HCT116 (cell line): Measurements from ENCODE around the gene CYB561A3. TPM values are rescaled to one million over a fixed set of nuclear protein-coding genes. Genes with fewer than 3 reads are reported as not detected.

Experiments
- ATAC-seq: fragments of 200-7000 bp; cut with Tn5 transposase; 2 replicates; pipeline ENCODE4 v1.9.1; 2020; ENCODE audit warnings: mild to moderate bottlenecking, moderate library complexity
- BruUV-seq: library from RNA; stranded (reverse); fragments of 400-500 nt; replicated peaks from 2 replicates; lab custom pipeline; 2021; lab: Mats Ljungman, UMichigan
- CTCF ChIA-PET: fragments of 300-600 bp; sonication (Branson Sonifier 250); formaldehyde crosslinking; loops from one replicate; lab custom pipeline; 2021; ENCODE audit warnings: antibody characterized with exemption; lab: Charles Lee
- POLR2A ChIA-PET: fragments of 300-600, 350-600 bp; sonication (Branson Sonifier 250); formaldehyde crosslinking; loops from one replicate; lab custom pipeline; 2021; ENCODE audit warnings: antibody characterized with exemption; lab: Charles Lee
- RAD21 ChIA-PET, 2 experiments: fragments of 300-600 bp; sonication (Branson Sonifier 250); formaldehyde crosslinking; loops; one replicate each; lab custom pipeline; 2023; ENCODE audit warnings: low total read pairs in 2 of 2; ENCODE audit not compliant: uncharacterized antibody in 2 of 2, unreplicated experiment in 2 of 2, low non-redundant PET in 1 of 2; lab: Charles Lee
- DNase-seq: peaks from one replicate; pipeline ENCODE4 v3.0.0-alpha.2; 2010; ENCODE audit warnings: low read depth, low spot score
- H2AFZ ChIP-seq: fragments of 200-600 bp; shearing (Covaris generic), sonication (generic); 2 replicates; pipeline ENCODE4 v1.6.1; 2017; ENCODE audit warnings: low read depth, mixed run types, mixed read lengths, antibody characterized with exemption, low read length; ENCODE audit not compliant: poor library complexity, severe bottlenecking
- H3K27ac ChIP-seq: 2 replicates; pipeline ENCODE4 v1.5.1; 2012; ENCODE audit warnings: low read depth, low read length
- H3K27me3 ChIP-seq: fragments of 200-600 bp; sonication (generic); 2 replicates; pipeline ENCODE4 v1.6.1; 2016; ENCODE audit warnings: mixed run types, low read length, mixed read lengths; ENCODE audit not compliant: insufficient read depth
- H3K36me3 ChIP-seq, 2 experiments: fragments of 200-500 bp in 1 of 2; fragments of 200-600 bp in 1 of 2; sonication (Bioruptor generic) in 1 of 2; sonication (generic) in 1 of 2; 2 replicates each; pipeline versions ENCODE4 v1.5.1 to v1.6.1; 2014 to 2016; ENCODE audit warnings: low read length in 2 of 2, inconsistent platforms in 1 of 2, mixed read lengths in 1 of 2, mixed run types in 1 of 2; ENCODE audit not compliant: insufficient read depth in 2 of 2, control insufficient read depth in 1 of 2
- H3K4me1 ChIP-seq, 2 experiments: fragments of 200-600 bp in 1 of 2; sonication (generic) in 1 of 2; 2 replicates each; pipeline versions ENCODE4 v1.5.1 to v1.6.1; 2012 to 2017; ENCODE audit warnings: low read length in 2 of 2, inconsistent platforms in 1 of 2, mild to moderate bottlenecking in 1 of 2, mixed read lengths in 1 of 2, mixed run types in 1 of 2, moderate library complexity in 1 of 2; ENCODE audit not compliant: insufficient read depth in 2 of 2, control insufficient read depth in 1 of 2
- H3K4me2 ChIP-seq: fragments of 200-600 bp; sonication (generic); 2 replicates; pipeline ENCODE4 v1.6.1; 2017; ENCODE audit warnings: mixed run types, low read length, mixed read lengths
- H3K4me3 ChIP-seq, 2 experiments: fragments of 200-600 bp in 1 of 2; sonication (generic) in 1 of 2; replicated peaks in 1 of 2; 2 replicates each; pipeline ENCODE4 v1.5.1; 2011 to 2016; ENCODE audit warnings: low read length in 2 of 2, control low read depth in 1 of 2, low read depth in 1 of 2, mild to moderate bottlenecking in 1 of 2, mixed read lengths in 1 of 2, mixed run types in 1 of 2
- H3K79me2 ChIP-seq: fragments of 200-600 bp; sonication (generic); 2 replicates; pipeline ENCODE4 v1.6.1; 2017; ENCODE audit warnings: mild to moderate bottlenecking, mixed run types, low read length, moderate library complexity, mixed read lengths; ENCODE audit not compliant: insufficient read depth
- H3K9ac ChIP-seq: fragments of 200-600 bp; sonication (generic); 2 replicates; pipeline ENCODE4 v1.6.1; 2016; ENCODE audit warnings: low read length, mixed read lengths
- H3K9me2 ChIP-seq: fragments of 200-600 bp; sonication (generic), shearing (Covaris generic); 2 replicates; pipeline ENCODE4 v1.6.1; 2017; ENCODE audit warnings: mixed run types, mild to moderate bottlenecking, moderate library complexity; ENCODE audit not compliant: insufficient read depth
- H3K9me3 ChIP-seq, 2 experiments: fragments of 200-500 bp in 1 of 2; fragments of 200-600 bp in 1 of 2; sonication (Bioruptor generic) in 1 of 2; sonication (generic) in 1 of 2; 2 replicates each; pipeline ENCODE4 v1.6.1; 2014 to 2017; ENCODE audit warnings: low read length in 2 of 2, mixed read lengths in 2 of 2, inconsistent platforms in 1 of 2, low read depth in 1 of 2, mild to moderate bottlenecking in 1 of 2, mixed run types in 1 of 2, moderate library complexity in 1 of 2; ENCODE audit not compliant: control insufficient read depth in 1 of 2, insufficient read depth in 1 of 2
- H4K20me1 ChIP-seq: fragments of 200-600 bp; sonication (generic), shearing (Covaris generic); 2 replicates; pipeline ENCODE4 v1.6.1; 2017; ENCODE audit warnings: mixed run types, mild to moderate bottlenecking, moderate library complexity; ENCODE audit not compliant: insufficient read depth
- CBX3 ChIP-seq: IDR thresholded peaks from 2 replicates; pipeline ENCODE4 v1.6.1; 2012; ENCODE audit warnings: low read depth
- CEBPB ChIP-seq: IDR thresholded peaks from 2 replicates; pipeline ENCODE4 v1.6.1; 2012; ENCODE audit warnings: low read depth
- EGR1 ChIP-seq: IDR thresholded peaks from 2 replicates; pipeline ENCODE4 v1.6.1; 2012; ENCODE audit warnings: low read depth
- JUND ChIP-seq: IDR thresholded peaks from 2 replicates; pipeline ENCODE4 v1.6.1; 2012
- POLR2A ChIP-seq: IDR thresholded peaks from 2 replicates; pipeline ENCODE4 v1.7.0; 2011; ENCODE audit warnings: borderline replicate concordance; ENCODE audit not compliant: insufficient read depth, insufficient read length; ENCODE audit errors: extremely low read depth
- POLR2AphosphoS5 ChIP-seq: IDR thresholded peaks from 2 replicates; pipeline ENCODE4 v1.6.1; 2011; ENCODE audit warnings: mild to moderate bottlenecking, low read depth, low read length, moderate library complexity
- RAD21 ChIP-seq: IDR thresholded peaks from 2 replicates; pipeline ENCODE4 v1.6.1; 2012; ENCODE audit warnings: low read depth, mild to moderate bottlenecking
- SIN3A ChIP-seq: IDR thresholded peaks from 2 replicates; pipeline ENCODE4 v1.6.1; 2012; ENCODE audit warnings: low read depth
- SP1 ChIP-seq: IDR thresholded peaks from 2 replicates; pipeline ENCODE4 v1.6.1; 2012; ENCODE audit warnings: low read depth
- SRF ChIP-seq: IDR thresholded peaks from 2 replicates; pipeline ENCODE4 v1.6.1; 2012; ENCODE audit warnings: low read depth
- TCF7L2 ChIP-seq: IDR thresholded peaks from 2 replicates; pipeline ENCODE4 v1.7.0; 2011; ENCODE audit warnings: borderline replicate concordance, inconsistent platforms; ENCODE audit not compliant: insufficient read depth, insufficient read length; ENCODE audit errors: extremely low read depth
- YY1 ChIP-seq: IDR thresholded peaks from 2 replicates; pipeline ENCODE4 v1.6.1; 2011; ENCODE audit warnings: low read length, low read depth, moderate library complexity, mild to moderate bottlenecking; ENCODE audit not compliant: insufficient replicate concordance; ENCODE audit errors: extremely low read depth
- ZFX ChIP-seq: fragments of 450-650 bp; IDR thresholded peaks from 2 replicates; pipeline ENCODE4 v1.6.1; 2017
- intact Hi-C: fragments of 100-400 bp; cut with micrococcal nuclease; formaldehyde crosslinking; loops from 2 replicates; pipeline ENCODE4 v1.10.0; 2022
- total RNA-seq: library from RNA; stranded (reverse); gene quantifications from one replicate; pipeline ENCODE4 v1.2.1, GENCODE V29; 2021; ENCODE audit not compliant: unreplicated experiment
- TF ChIP-seq, protein P1 (sequence below): IDR thresholded peaks from 2 replicates; pipeline ENCODE4 v1.6.1; 2011; ENCODE audit warnings: mild to moderate bottlenecking, low read length, moderate library complexity; ENCODE audit not compliant: insufficient replicate concordance; ENCODE audit errors: extremely low read depth
- TF ChIP-seq, protein P2 (sequence below): IDR thresholded peaks from 2 replicates; pipeline ENCODE4 v1.6.1; 2012
- TF ChIP-seq, protein P3 (sequence below): IDR thresholded peaks from 2 replicates; pipeline ENCODE4 v1.6.1; 2012
- TF ChIP-seq, protein P4 (sequence below): IDR thresholded peaks from 2 replicates; pipeline ENCODE4 v1.6.1; 2012; ENCODE audit warnings: low read depth
- TF ChIP-seq, protein P5 (sequence below), 3 experiments: fragments of 200-600 bp in 1 of 3; sonication (generic) in 1 of 3; IDR thresholded peaks in 2 of 3; conservative IDR thresholded peaks in 1 of 3; 2 replicates each; pipeline ENCODE4 v1.5.1; 2012 to 2017; ENCODE audit warnings: low read depth in 2 of 3, low read length in 2 of 3, antibody characterized with exemption in 1 of 3, borderline replicate concordance in 1 of 3, control low read depth in 1 of 3, mild to moderate bottlenecking in 1 of 3, mixed read lengths in 1 of 3, mixed run types in 1 of 3, moderate library complexity in 1 of 3; ENCODE audit not compliant: insufficient read depth in 1 of 3

CYB561A3 gene
- total RNA-seq, 1 experiment from 2014 or later = 34.1 TPM

DNA sequence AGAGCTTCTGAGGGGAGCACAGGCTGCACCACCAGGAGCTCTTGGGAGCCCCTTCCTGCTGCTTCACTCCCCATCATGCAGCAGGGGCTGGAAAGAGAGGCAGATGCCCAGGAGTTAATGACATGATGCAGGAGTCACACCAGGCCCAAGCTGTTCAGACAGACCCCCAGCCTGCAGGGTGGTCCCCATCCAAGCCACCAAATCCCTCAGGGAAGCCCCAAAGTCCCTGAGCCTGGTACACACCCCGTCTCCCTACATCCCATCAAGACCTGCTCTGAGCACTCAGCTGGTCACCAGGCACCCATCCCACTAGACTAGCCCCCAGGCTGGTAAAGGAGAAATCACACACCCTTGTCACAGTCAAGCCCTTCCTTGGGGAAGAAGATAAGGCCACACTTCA is 11.3 kb downstream of the CYB561A3 start:
- intact Hi-C loops = no loop called here
- Histone ChIP-seq H3K9me3 (no peaks in the 10 kb centered on the region), H4K20me1 (no peaks in the 10 kb centered on the region), H3K4me1 (no peaks in the 10 kb centered on the region), H3K4me2 (no peak overlapping the region), H3K79me2 (no peaks in the 10 kb centered on the region), H3K4me3 (no peak overlapping the region), H3K9ac (no peak overlapping the region), H3K9me2 (no peaks in the 10 kb centered on the region), H3K27me3 (no peaks in the 10 kb centered on the region), H2AFZ (no peak overlapping the region), H3K27ac (no peak overlapping the region), H3K36me3 (peaks cover 7 to 8% of the 10 kb centered on the region in 2 experiments; a peak in 3 of 4 replicates)
- DNase-seq (no peak), ATAC-seq (no peak)
- TF ChIP-seq SRF (no peak), POLR2A (no peak), CBX3 (no peak), POLR2AphosphoS5 (no peak), ZFX (no peak), EGR1 (no peak), TCF7L2 (no peak), SIN3A (no peak), SP1 (no peak), RAD21 (no peak), JUND (no peak), YY1 (no peak), CEBPB (no peak)
- TF ChIP-seq, protein P1, sequence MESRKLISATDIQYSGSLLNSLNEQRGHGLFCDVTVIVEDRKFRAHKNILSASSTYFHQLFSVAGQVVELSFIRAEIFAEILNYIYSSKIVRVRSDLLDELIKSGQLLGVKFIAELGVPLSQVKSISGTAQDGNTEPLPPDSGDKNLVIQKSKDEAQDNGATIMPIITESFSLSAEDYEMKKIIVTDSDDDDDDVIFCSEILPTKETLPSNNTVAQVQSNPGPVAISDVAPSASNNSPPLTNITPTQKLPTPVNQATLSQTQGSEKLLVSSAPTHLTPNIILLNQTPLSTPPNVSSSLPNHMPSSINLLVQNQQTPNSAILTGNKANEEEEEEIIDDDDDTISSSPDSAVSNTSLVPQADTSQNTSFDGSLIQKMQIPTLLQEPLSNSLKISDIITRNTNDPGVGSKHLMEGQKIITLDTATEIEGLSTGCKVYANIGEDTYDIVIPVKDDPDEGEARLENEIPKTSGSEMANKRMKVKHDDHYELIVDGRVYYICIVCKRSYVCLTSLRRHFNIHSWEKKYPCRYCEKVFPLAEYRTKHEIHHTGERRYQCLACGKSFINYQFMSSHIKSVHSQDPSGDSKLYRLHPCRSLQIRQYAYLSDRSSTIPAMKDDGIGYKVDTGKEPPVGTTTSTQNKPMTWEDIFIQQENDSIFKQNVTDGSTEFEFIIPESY = no peak
- TF ChIP-seq, protein P2, sequence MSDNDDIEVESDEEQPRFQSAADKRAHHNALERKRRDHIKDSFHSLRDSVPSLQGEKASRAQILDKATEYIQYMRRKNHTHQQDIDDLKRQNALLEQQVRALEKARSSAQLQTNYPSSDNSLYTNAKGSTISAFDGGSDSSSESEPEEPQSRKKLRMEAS = no peak
- TF ChIP-seq, protein P3, sequence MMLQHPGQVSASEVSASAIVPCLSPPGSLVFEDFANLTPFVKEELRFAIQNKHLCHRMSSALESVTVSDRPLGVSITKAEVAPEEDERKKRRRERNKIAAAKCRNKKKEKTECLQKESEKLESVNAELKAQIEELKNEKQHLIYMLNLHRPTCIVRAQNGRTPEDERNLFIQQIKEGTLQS = no peak
- TF ChIP-seq, protein P4, sequence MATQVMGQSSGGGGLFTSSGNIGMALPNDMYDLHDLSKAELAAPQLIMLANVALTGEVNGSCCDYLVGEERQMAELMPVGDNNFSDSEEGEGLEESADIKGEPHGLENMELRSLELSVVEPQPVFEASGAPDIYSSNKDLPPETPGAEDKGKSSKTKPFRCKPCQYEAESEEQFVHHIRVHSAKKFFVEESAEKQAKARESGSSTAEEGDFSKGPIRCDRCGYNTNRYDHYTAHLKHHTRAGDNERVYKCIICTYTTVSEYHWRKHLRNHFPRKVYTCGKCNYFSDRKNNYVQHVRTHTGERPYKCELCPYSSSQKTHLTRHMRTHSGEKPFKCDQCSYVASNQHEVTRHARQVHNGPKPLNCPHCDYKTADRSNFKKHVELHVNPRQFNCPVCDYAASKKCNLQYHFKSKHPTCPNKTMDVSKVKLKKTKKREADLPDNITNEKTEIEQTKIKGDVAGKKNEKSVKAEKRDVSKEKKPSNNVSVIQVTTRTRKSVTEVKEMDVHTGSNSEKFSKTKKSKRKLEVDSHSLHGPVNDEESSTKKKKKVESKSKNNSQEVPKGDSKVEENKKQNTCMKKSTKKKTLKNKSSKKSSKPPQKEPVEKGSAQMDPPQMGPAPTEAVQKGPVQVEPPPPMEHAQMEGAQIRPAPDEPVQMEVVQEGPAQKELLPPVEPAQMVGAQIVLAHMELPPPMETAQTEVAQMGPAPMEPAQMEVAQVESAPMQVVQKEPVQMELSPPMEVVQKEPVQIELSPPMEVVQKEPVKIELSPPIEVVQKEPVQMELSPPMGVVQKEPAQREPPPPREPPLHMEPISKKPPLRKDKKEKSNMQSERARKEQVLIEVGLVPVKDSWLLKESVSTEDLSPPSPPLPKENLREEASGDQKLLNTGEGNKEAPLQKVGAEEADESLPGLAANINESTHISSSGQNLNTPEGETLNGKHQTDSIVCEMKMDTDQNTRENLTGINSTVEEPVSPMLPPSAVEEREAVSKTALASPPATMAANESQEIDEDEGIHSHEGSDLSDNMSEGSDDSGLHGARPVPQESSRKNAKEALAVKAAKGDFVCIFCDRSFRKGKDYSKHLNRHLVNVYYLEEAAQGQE = no peak
- TF ChIP-seq, protein P5, sequence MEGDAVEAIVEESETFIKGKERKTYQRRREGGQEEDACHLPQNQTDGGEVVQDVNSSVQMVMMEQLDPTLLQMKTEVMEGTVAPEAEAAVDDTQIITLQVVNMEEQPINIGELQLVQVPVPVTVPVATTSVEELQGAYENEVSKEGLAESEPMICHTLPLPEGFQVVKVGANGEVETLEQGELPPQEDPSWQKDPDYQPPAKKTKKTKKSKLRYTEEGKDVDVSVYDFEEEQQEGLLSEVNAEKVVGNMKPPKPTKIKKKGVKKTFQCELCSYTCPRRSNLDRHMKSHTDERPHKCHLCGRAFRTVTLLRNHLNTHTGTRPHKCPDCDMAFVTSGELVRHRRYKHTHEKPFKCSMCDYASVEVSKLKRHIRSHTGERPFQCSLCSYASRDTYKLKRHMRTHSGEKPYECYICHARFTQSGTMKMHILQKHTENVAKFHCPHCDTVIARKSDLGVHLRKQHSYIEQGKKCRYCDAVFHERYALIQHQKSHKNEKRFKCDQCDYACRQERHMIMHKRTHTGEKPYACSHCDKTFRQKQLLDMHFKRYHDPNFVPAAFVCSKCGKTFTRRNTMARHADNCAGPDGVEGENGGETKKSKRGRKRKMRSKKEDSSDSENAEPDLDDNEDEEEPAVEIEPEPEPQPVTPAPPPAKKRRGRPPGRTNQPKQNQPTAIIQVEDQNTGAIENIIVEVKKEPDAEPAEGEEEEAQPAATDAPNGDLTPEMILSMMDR (IDR thresholded peaks at IDR 0.05 in 2 of 3, conservative IDR thresholded peaks at IDR 0.05 in 1 of 3; ENCODE audit: borderline replicate concordance in 1 of 3, insufficient read depth in 1 of 3, low read depth in 2 of 3, low read length in 2 of 3) = no peak
- ChIA-PET CTCF (no interaction called here), RAD21 (no interaction called here), POLR2A (interaction anchor here (1.8 kb wide), 1 partner anchor 11 kb away, joined by 5 read pairs; the partner anchor contains the start of genes CYB561A3 and TMEM138)
- no TSS peak for BruUV-seq
